GM21825 (cell line): ENCODE results near the gene PKN1.

Experiments used
- ATAC-seq: cut with Tn5 transposase; IDR thresholded peaks from one replicate; pipeline ENCODE4 v1.9.1; 2021; ENCODE audit warnings: mild to moderate bottlenecking, moderate library complexity; ENCODE audit not compliant: unreplicated experiment

PKN1 gene

DNA sequence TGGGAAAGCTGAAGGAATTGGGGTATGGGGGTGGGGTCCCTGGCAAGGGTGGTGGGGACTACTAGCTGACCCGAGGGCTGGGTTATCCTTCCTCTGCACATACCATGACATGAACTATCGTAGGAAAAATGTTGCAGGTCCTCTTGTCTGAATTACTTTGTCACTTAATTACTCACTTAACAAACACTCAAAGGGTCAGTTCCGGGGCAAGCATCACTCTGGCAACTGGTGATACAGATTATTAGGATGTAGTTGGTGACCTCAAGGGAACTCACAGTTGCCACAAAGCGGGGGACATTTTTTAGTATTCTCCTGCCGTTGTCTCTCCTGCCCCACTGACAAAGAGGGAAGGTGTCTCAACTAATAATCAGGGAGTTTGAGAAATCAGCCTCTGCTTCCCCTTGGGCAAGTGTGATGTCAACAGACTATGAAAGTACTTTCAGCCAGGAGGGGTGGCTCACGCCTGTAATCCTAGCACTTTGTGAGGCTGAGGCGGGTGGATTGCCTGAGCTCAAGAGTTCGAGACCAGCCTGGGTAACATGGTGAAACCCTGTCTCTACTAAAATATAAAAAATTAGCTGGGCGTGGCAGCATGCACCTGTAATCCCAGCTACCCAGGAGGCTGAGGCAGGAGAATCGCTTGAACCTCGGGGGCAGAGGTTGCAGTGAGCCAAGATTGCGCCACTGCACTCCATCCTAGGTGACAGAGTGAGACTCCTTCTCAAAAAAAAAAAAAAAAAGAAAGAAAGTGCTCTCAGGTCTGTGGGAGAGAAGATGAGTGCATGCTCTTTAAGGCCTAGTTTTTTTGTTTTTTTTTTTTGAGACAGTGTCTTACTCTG lies 74.8 kb downstream of the PKN1 start:
- ATAC-seq: no peak

- ATAC-seq: no peak
Measured at GRCh38 chr19:14510311-14511228, 77.5 kb downstream of the PKN1 start.

DNA sequence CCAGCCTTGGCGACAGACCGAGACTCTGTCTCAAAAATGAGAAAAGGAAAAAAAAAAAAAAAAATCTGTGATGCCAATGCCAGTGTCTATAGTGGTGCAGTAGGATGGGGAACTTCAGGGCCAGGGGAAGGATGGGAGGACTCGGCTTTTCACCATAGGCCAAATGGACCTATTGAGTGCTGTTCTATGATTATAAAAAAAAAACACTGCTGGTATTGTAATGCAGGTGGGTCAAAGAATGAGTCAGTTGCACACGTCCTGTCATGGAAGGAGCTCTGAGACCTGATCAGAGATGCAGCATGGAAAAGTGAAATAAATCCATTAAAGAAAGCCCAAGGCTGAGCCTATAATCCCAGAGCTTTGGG lies 78.1 kb downstream of the PKN1 start:
- no peak for ATAC-seq

DNA sequence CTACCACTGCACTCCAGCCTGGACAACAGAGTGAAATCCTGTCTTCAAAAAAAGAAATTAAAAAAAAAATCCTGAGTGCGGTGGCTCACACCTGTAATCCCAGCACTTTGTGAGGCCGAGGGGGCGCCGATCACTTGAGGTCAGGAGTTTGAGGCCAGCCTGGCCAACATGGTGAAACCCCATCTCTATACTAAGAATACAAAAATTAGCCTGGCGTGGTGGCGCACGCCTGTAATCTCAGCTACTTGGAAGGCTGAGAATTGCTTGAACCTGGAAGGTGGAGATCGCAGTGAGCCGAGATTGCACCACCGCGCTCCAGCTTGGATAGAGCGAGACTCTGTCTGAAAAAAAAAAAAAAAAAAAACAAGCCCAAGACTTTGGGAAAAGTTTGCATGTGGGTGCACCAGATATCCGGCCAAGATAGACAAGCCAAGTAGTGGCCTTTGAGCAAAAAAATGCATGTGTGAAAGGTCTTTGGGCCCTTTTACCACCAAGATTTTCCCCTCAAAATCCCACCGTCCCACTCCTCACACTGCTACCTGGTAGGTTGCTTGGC lies 79.4 kb downstream of the PKN1 start:
- ATAC-seq: no peak

GRCh38 chr19:14514215-14514863 lies 81.2 kb downstream of the PKN1 start:
- no peak for ATAC-seq

DNA sequence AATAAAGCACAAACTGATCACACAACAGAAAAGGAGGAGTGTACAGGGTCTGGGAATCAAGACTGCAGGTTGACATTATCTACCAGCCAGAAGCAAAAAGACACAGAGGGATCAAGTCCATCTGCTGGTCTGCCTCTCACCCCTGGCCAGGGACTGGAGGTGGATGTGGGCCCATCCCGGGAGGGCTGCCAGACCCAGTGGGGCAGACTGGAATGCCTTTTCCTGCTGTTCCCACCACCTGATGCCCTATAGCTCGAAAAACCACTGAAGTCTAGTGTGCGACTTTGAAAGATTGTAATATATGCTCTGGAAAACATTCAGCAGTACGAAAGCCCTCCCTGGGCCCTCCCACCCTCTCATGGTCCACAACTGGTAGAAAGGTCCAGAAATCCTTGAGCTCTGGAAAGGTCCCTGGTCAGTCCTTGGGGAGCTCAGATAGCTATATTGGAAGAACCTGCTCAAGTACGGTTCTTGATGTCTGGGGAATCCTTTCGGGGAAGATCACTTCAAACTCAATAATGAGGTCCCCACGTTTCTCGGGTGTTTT lies 82.5 kb downstream of the PKN1 start:
- no peak for ATAC-seq

DNA sequence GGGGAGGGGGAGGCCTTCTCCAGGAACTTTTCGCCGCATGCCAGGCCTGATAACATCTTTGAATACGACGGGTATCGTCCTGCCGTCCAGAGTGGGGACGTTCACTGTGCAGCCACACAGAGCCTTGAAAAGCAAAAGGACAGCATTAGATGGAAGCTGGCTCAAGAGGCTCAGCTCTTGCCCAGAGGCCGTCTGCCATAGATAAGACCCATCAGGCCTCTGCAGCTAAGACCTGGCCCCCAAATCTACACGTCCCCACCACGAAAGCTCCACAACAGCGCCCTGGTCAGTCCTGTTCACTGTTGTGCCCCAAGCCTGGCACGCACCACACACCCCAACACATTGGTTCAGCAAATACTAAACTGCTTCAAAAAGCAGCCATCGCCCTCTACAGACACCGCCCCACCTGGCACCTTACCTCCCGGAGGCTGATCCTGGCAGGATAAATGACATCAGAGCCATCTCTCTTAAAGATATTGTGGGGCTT lies 83.0 kb downstream of the PKN1 start:
- no peak for ATAC-seq

DNA sequence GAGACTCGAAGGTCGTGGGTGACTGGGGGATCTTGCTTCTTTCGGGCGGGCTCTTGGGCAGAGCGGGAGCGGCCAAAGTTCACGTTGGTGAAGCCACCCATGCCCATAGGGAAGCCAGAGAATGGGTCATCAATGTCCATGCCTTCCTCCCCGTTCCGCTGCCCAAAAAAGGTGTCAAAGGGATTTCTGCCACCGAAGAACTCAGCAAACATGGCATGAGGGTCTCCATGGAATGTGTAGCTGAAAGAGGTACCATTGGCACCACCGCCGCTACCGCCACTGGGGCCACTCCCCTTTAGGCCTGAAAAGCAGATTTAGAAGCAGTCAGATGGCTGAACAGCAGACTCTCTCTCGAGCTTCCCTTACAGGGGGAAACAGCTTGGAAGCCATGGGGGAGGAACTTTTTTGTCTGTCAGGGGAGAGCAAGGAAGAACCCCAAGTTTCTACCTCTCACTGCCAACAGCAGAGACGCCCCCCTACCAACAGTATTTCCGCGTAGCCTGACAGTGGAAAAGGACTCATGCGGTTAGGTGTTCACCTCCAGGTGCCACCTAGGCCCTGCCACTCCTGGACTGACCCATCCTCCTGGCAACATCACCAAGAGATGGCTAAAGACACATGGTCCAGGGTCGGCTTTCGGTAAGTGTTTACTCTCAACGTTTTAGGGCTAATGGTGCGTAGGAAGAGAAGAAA lies 83.8 kb downstream of the PKN1 start:
- ATAC-seq: no peak

DNA sequence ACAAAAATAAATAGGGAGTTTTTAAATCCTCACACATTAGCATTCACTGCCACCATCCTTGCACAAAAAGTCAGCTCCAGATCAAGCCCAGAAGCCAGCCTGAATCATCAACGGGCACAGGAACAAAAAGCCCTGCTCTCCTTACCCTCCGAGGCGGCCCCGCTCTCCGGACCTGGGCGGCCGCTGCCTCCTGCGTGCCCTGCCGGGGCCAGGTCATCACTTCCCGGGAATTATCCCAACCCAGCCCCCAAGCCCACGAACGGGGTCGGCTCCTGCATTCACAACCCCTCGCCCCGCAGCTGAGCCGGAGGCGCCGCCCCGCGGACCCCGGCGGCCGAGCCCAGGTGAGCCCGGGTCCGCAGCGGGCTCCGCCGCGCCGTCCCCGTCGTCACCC lies 84.3 kb downstream of the PKN1 start:
- ATAC-seq: peak; percentile 5

GRCh38 chr19:14517840-14518505 lies 84.9 kb downstream of the PKN1 start, which contains the start of gene DNAJB1:
Gene DNAJB1 (minus strand): TSS chr19:14518397. CDS start chr19:14518349, 48 bp downstream.
- peak; percentile 54 for ATAC-seq

GRCh38 chr19:14519245-14519859 lies 86.2 kb downstream of the PKN1 start:
- ATAC-seq: no peak

GRCh38 chr19:14519860-14520407 lies 86.8 kb downstream of the PKN1 start:
- no peak for ATAC-seq

GRCh38 chr19:14520543-14520942 lies 87.4 kb downstream of the PKN1 start:
- ATAC-seq: no peak
